CD14-positive monocyte (primary cell): ENCODE results near the gene SKA1. TPM values are rescaled to one million over a fixed set of nuclear protein-coding genes. Genes with fewer than 3 reads are reported as not detected.
"Not testable (repeated sequence)": the region's sequence is repeated elsewhere in the genome, so short reads cannot be mapped to it uniquely, and the experiment has no call there.

Experiments
- DNase-seq, 3 donors: peaks; one replicate each; pipeline ENCODE4 v3.0.0-alpha.2; 2011 to 2022
- H2AFZ ChIP-seq: 2 replicates; pipeline ENCODE4 v1.6.0; 2012; ENCODE audit warnings: mild to moderate bottlenecking, low read depth, low read length, inconsistent platforms; ENCODE audit not compliant: insufficient read depth, poor library complexity, severe bottlenecking
- H3K27ac ChIP-seq, 2 donors: 1 replicate in 1 of 2; 2 replicates in 1 of 2; pipeline ENCODE4 v1.5.1; 2012 to 2013; ENCODE audit warnings: low read length in 2 of 2, control low read depth in 1 of 2, inconsistent platforms in 1 of 2, low read depth in 1 of 2, mild to moderate bottlenecking in 1 of 2
- H3K27me3 ChIP-seq, 2 donors: one replicate each; pipeline versions ENCODE4 v1.6.0 to v1.6.1; 2011 to 2013; ENCODE audit warnings: low read length in 2 of 2; ENCODE audit not compliant: control insufficient read depth in 2 of 2, insufficient read depth in 2 of 2
- H3K36me3 ChIP-seq, 2 donors: replicated peaks in 1 of 2; 1 replicate in 1 of 2; 2 replicates in 1 of 2; pipeline versions ENCODE4 v1.5.1 to v1.6.1; 2012 to 2013; ENCODE audit warnings: low read length in 2 of 2, control low read depth in 1 of 2, inconsistent platforms in 1 of 2, mild to moderate bottlenecking in 1 of 2; ENCODE audit not compliant: insufficient read depth in 2 of 2, control insufficient read depth in 1 of 2
- H3K4me1 ChIP-seq, 2 donors: 1 replicate in 1 of 2; 2 replicates in 1 of 2; pipeline versions ENCODE4 v1.5.1 to v1.6.1; 2012 to 2013; ENCODE audit warnings: low read length in 2 of 2, control low read depth in 1 of 2, inconsistent platforms in 1 of 2, mild to moderate bottlenecking in 1 of 2, moderate library complexity in 1 of 2; ENCODE audit not compliant: insufficient read depth in 2 of 2, control insufficient read depth in 1 of 2
- H3K4me2 ChIP-seq: replicated peaks from 2 replicates; pipeline ENCODE3; 2012; ENCODE audit warnings: low read length, moderate library complexity, mild to moderate bottlenecking; ENCODE audit not compliant: poor library complexity, severe bottlenecking; ENCODE audit errors: extremely low read depth
- H3K4me3 ChIP-seq, 3 experiments: fragments of 200-600 bp in 1 of 3; sonication (generic) in 1 of 3; replicated peaks in 1 of 3; 1 replicate in 2 of 3; 2 replicates in 1 of 3; pipeline ENCODE4 v1.5.1; 2011 to 2013; ENCODE audit warnings: low read length in 3 of 3, mild to moderate bottlenecking in 3 of 3, control low read depth in 2 of 3, low read depth in 2 of 3, inconsistent platforms in 1 of 3, moderate library complexity in 1 of 3
- H3K79me2 ChIP-seq: 2 replicates; pipeline ENCODE4 v1.6.0; 2012; ENCODE audit warnings: mild to moderate bottlenecking, control low read depth, inconsistent platforms, low read length, moderate library complexity; ENCODE audit not compliant: insufficient read depth
- H3K9ac ChIP-seq: 2 replicates; pipeline ENCODE4 v1.6.0; 2017; ENCODE audit warnings: low read length, mild to moderate bottlenecking; ENCODE audit not compliant: insufficient read depth, poor library complexity, severe bottlenecking
- H3K9me3 ChIP-seq, 2 donors: replicated peaks in 1 of 2; 1 replicate in 1 of 2; 2 replicates in 1 of 2; pipeline versions ENCODE4 v1.5.1 to v1.6.1; 2012 to 2013; ENCODE audit warnings: low read length in 2 of 2, control low read depth in 1 of 2; ENCODE audit not compliant: control insufficient read depth in 1 of 2, insufficient read depth in 1 of 2
- H4K20me1 ChIP-seq: 2 replicates; pipeline ENCODE4 v1.6.0; 2012; ENCODE audit warnings: mild to moderate bottlenecking, low read length, control low read depth, moderate library complexity; ENCODE audit not compliant: insufficient read depth
- H3K27ac Mint-ChIP-seq, 7 donors: one replicate each; pipeline ENCODE4 v1.8.0; 2020; ENCODE audit warnings: mild to moderate bottlenecking in 7 of 7, mixed read lengths in 7 of 7, moderate library complexity in 6 of 7, inconsistent platforms in 2 of 7
- H3K27me3 Mint-ChIP-seq, 3 donors: one replicate each; pipeline ENCODE4 v1.8.0; 2021 to 2022; ENCODE audit warnings: low read depth in 3 of 3, mild to moderate bottlenecking in 3 of 3, mixed read lengths in 3 of 3, moderate library complexity in 3 of 3, inconsistent platforms in 1 of 3
- H3K36me3 Mint-ChIP-seq, 2 donors: one replicate each; pipeline ENCODE4 v1.8.0; 2020; ENCODE audit warnings: mixed read lengths in 2 of 2, inconsistent platforms in 1 of 2, mild to moderate bottlenecking in 1 of 2
- H3K4me1 Mint-ChIP-seq: one replicate; pipeline ENCODE4 v1.8.0; 2020; ENCODE audit warnings: mild to moderate bottlenecking, mixed read lengths
- H3K4me3 Mint-ChIP-seq, 2 donors: one replicate each; pipeline ENCODE4 v1.8.0; 2020; ENCODE audit warnings: mild to moderate bottlenecking in 2 of 2, mixed read lengths in 2 of 2, moderate library complexity in 1 of 2
- H3K9me3 Mint-ChIP-seq, 7 donors: one replicate each; pipeline ENCODE4 v1.8.0; 2020 to 2022; ENCODE audit warnings: mixed read lengths in 7 of 7, mild to moderate bottlenecking in 6 of 7, moderate library complexity in 6 of 7, inconsistent platforms in 2 of 7
- CTCF ChIP-seq: fragments of 200-600 bp; IDR thresholded peaks from one replicate; pipeline ENCODE4 v1.8.0; 2022; ENCODE audit warnings: antibody characterized with exemption, mild to moderate bottlenecking
- WGBS: methylation state at CpG from one replicate; pipeline ENCODE4 v1.1.5; 2013; ENCODE audit warnings: missing lambda C conversion rate; ENCODE audit not compliant: insufficient coverage; 5-methylcytosine and 5-hydroxymethylcytosine counted together
- intact Hi-C, 2 donors: fragments of 100-400 bp; cut with micrococcal nuclease; formaldehyde crosslinking; loops; one replicate each; pipeline versions ENCODE4 v1.15.0 to v1.15.1; 2023
- polyA plus RNA-seq, 3 donors: library from polyadenylated mRNA; depleted of rRNA in 1 of 3; unstranded in 2 of 3; stranded (reverse) in 1 of 3; fragments of 300-500 nt in 2 of 3; fragments of >200 nt in 1 of 3; fragmentation: Illumina TruSeq in 2 of 3; gene quantifications; 1 replicate in 2 of 3; 2 replicates in 1 of 3; pipeline ENCODE4 v1.2.3, GENCODE V29; 2012 to 2021

SKA1 gene
- polyA plus RNA-seq, 3 donors, result 0.17 TPM; not detected in 2

DNA sequence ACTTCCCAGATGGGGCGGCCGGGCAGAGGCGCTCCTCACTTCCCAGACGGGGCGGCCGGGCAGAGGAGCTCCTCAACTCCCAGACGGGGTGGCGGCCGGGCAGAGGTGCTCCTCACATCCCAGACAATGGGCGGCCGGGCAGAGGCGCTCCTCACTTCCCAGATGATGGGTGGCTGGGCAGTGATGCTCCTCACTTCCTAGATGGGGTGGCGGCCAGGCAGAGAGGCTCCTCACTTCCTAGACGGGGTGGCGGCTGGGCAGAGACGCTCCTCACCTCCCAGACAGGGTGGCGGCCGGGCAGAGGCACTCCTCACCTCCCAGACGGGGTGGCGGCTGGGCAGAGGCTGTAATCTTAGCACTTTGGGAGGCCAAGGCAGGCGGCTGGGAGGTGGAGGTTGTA lies 42.9 kb downstream of the SKA1 start:
- H3K4me3 Mint-ChIP-seq, H3K27ac ChIP-seq, H3K27ac Mint-ChIP-seq, H3K36me3 ChIP-seq, intact Hi-C loops, H3K4me1 Mint-ChIP-seq, H3K4me1 ChIP-seq, DNase-seq, H2AFZ ChIP-seq, H4K20me1 ChIP-seq, H3K27me3 Mint-ChIP-seq, H3K4me2 ChIP-seq, H3K4me3 ChIP-seq, H3K27me3 ChIP-seq, H3K9ac ChIP-seq, H3K79me2 ChIP-seq, H3K36me3 Mint-ChIP-seq: not testable (repeated sequence)
- 100% methylated on average over 7 of the region's 21 CpGs for WGBS
- peaks cover 8 to 18% of the 10 kb centered on the region in 2 donors for H3K9me3 ChIP-seq
- H3K9me3 Mint-ChIP-seq, result peaks cover 12 to 33% (median 16%) of the 10 kb centered on the region in 7 donors

- DNase-seq, result no peak
- H3K36me3 ChIP-seq, result no peaks in the 10 kb centered on the region
- no peak overlapping the region for H3K9ac ChIP-seq
- H3K4me3 ChIP-seq, result no peak overlapping the region
- H2AFZ ChIP-seq, result no peak overlapping the region
- no peak for TF ChIP-seq CTCF
- Mint-ChIP-seq H3K27ac (no peak overlapping the region), H3K27me3 (peaks cover 2 to 7% (median 3%) of the 10 kb centered on the region in 3 donors), H3K4me1 (no peaks in the 10 kb centered on the region), H3K4me3 (no peak overlapping the region), H3K36me3 (no peaks in the 10 kb centered on the region), H3K9me3 (peaks cover 13 to 31% (median 19%) of the 10 kb centered on the region in 7 donors)
- intact Hi-C loops, result no loop called here
- no peak overlapping the region for H3K4me2 ChIP-seq
- no peaks in the 10 kb centered on the region for H4K20me1 ChIP-seq
- H3K4me1 ChIP-seq, result no peaks in the 10 kb centered on the region
- H3K79me2 ChIP-seq, result no peaks in the 10 kb centered on the region
- no CpG with 5 or more reads among the region's 2 CpGs for WGBS
- no peak overlapping the region for H3K27ac ChIP-seq
- no peaks in the 10 kb centered on the region for H3K27me3 ChIP-seq
- peaks cover 8 to 18% of the 10 kb centered on the region in 2 donors for H3K9me3 ChIP-seq
These were observed 43.8 kb downstream of the SKA1 start for GRCh38 chr18:50418650-50419049.
